Skeletal muscle tissue (tissue), 2 donors: Measurements from ENCODE around the gene XPR1. TPM values are rescaled to one million over a fixed set of nuclear protein-coding genes. Genes with fewer than 3 reads are reported as not detected.

ENCODE experiments used
- small RNA-seq: library from RNA; depleted of rRNA; stranded (forward); fragments of <200 nt; gene quantifications from one replicate; pipeline ENCODE3, GENCODE V24; 2014
- total RNA-seq: library from RNA; depleted of rRNA; stranded (reverse); fragments of >200 nt; gene quantifications from one replicate; pipeline ENCODE4 v1.2.3, GENCODE V29; 2014

XPR1 gene
- total RNA-seq, 1 donor from 2014 or later: 13.0 TPM

Small RNAs within 50 kb of the gene (small RNA-seq; reads per million reads assigned to genes)
- gene RF00026: not detected

Other genes with a start within 250 kb of the XPR1 start
- 40.7 TPM for gene ACBD6, start 129.4 kb upstream of the XPR1 start, total RNA-seq
- not detected for gene OVAAL, start 73.1 kb upstream of the XPR1 start, total RNA-seq